Naive thymus-derived CD8-positive, alpha-beta T cell (primary cell): ENCODE data around the gene SRPRA. TPM values are rescaled to one million over a fixed set of nuclear protein-coding genes. Genes with fewer than 3 reads are reported as not detected.

Experiments
- ATAC-seq, 2 donors: fragments of 150-1000 bp; cut with Tn5 transposase in 1 of 2; sonication (Bioruptor Pico), chemical (Tn5 transposase) in 1 of 2; 1 replicate in 1 of 2; 2 replicates in 1 of 2; pipeline ENCODE4 v1.10.0; 2021; ENCODE audit warnings: mild to moderate bottlenecking in 2 of 2, moderate library complexity in 2 of 2
- POLR2A ChIA-PET: fragments of 350-600 bp; sonication (Branson Sonifier 250); formaldehyde crosslinking; loops from one replicate; lab custom pipeline; 2021; ENCODE audit warnings: antibody characterized with exemption; lab: Charles Lee
- DNase-seq, 10 donors: peaks; one replicate each; pipeline versions ENCODE4 v3.0.0 to v3.0.0-alpha.2; 2020 to 2022
- H3K27ac Mint-ChIP-seq, 10 donors: one replicate each; pipeline ENCODE4 v1.8.0; 2020 to 2022; ENCODE audit warnings: mild to moderate bottlenecking in 10 of 10, mixed read lengths in 10 of 10, moderate library complexity in 4 of 10, inconsistent platforms in 1 of 10
- H3K27me3 Mint-ChIP-seq, 5 donors: one replicate each; pipeline ENCODE4 v1.8.0; 2021 to 2022; ENCODE audit warnings: mixed read lengths in 5 of 5
- H3K36me3 Mint-ChIP-seq, 3 donors: one replicate each; pipeline ENCODE4 v1.8.0; 2020 to 2022; ENCODE audit warnings: mixed read lengths in 3 of 3, mild to moderate bottlenecking in 2 of 3, inconsistent platforms in 1 of 3
- H3K4me1 Mint-ChIP-seq, 4 donors: one replicate each; pipeline ENCODE4 v1.8.0; 2021 to 2022; ENCODE audit warnings: mixed read lengths in 4 of 4
- H3K4me3 Mint-ChIP-seq, 10 donors: one replicate each; pipeline ENCODE4 v1.8.0; 2020 to 2022; ENCODE audit warnings: mild to moderate bottlenecking in 10 of 10, mixed read lengths in 10 of 10, moderate library complexity in 6 of 10, inconsistent platforms in 1 of 10
- H3K9me3 Mint-ChIP-seq, 9 donors: one replicate each; pipeline ENCODE4 v1.8.0; 2020 to 2022; ENCODE audit warnings: mixed read lengths in 9 of 9, mild to moderate bottlenecking in 3 of 9, inconsistent platforms in 1 of 9, moderate library complexity in 1 of 9
- polyA plus RNA-seq, 3 donors: library from polyadenylated mRNA; unstranded; fragments of 300-500 nt; fragmentation: Illumina TruSeq; gene quantifications; one replicate each; pipeline ENCODE4 v1.2.3, GENCODE V29; 2021
- total RNA-seq, 8 experiments: library from RNA in 2 of 8; stranded (reverse) in 2 of 8; gene quantifications; one replicate each; pipeline ENCODE4 v1.2.3 and lab custom pipeline; 2021 to 2026

SRPRA gene
- total and polyA plus RNA-seq, 5 experiments from 2014 or later, result 92.3 to 160 (median 134) TPM

GRCh38 chr11:126281666-126282175 lies 13.0 kb upstream of the SRPRA start:
- Mint-ChIP-seq H3K4me3 (peak overlapping the region; percentile 89 to 100 (median 92)), H3K36me3 (peaks cover 0 to 9% (median 0%) of the 10 kb centered on the region in 3 donors), H3K27ac (peak overlapping the region; percentile 94 to 99 (median 97)), H3K9me3 (no peaks in the 10 kb centered on the region), H3K27me3 (no peaks in the 10 kb centered on the region), H3K4me1 (peaks cover 28 to 53% (median 49%) of the 10 kb centered on the region in 4 donors)
- POLR2A ChIA-PET, result interaction anchor here (1.2 to 5.8 kb wide), 5 partner anchors 11 to 71 kb away, joined by 3 to 91 read pairs (median 12); partner anchors contain the start of genes DCPS, FAM118B, FOXRED1 and RPUSD4
- DNase-seq (no peak), ATAC-seq (no peak)

GRCh38 chr11:126281245-126281644 lies 12.6 kb upstream of the SRPRA start:
- ATAC-seq, result no peak
- DNase-seq, result no peak
- peak overlapping the region in 9 of 10 donors; percentile 78 to 98 (median 97) for H3K27ac Mint-ChIP-seq
- H3K4me3 Mint-ChIP-seq, result peak overlapping the region in 9 of 10 donors; percentile 81 to 100 (median 92)
- H3K9me3 Mint-ChIP-seq, result no peaks in the 10 kb centered on the region
- peaks cover 0 to 9% (median 0%) of the 10 kb centered on the region in 3 donors for H3K36me3 Mint-ChIP-seq
- H3K4me1 Mint-ChIP-seq, result peaks cover 28 to 51% (median 49%) of the 10 kb centered on the region in 4 donors
- no peaks in the 10 kb centered on the region for H3K27me3 Mint-ChIP-seq
- POLR2A ChIA-PET, result interaction anchor here (0.7 to 5.8 kb wide), 5 partner anchors 11 to 70 kb away, joined by 3 to 91 read pairs (median 12); partner anchors contain the start of genes DCPS, FAM118B, FOXRED1 and RPUSD4

- POLR2A ChIA-PET, result interaction anchor here (0.7 to 5.8 kb wide), 4 partner anchors 10 to 38 kb away, joined by 3 to 91 read pairs (median 20); partner anchors contain the start of genes DCPS, FOXRED1 and SRPRA
Observed at GRCh38 chr11:126280595-126280994, 11.9 kb upstream of the SRPRA start.

GRCh38 chr11:126279191-126279590 lies 10.5 kb upstream of the SRPRA start:
- H3K4me3 Mint-ChIP-seq, result peak overlapping the region in 6 of 10 donors; percentile 16 to 32 (median 24)
- POLR2A ChIA-PET, result interaction anchor here (5.8 kb wide), 1 partner anchor 9 kb away, joined by 91 read pairs; the partner anchor contains the start of genes FOXRED1 and SRPRA
- H3K4me1 Mint-ChIP-seq, result peaks cover 31 to 46% (median 43%) of the 10 kb centered on the region in 4 donors
- no peaks in the 10 kb centered on the region for H3K9me3 Mint-ChIP-seq
- DNase-seq, result no peak
- H3K27me3 Mint-ChIP-seq, result no peaks in the 10 kb centered on the region
- peaks cover 0 to 23% (median 12%) of the 10 kb centered on the region in 3 donors for H3K36me3 Mint-ChIP-seq
- H3K27ac Mint-ChIP-seq, result peak overlapping the region in 6 of 10 donors; percentile 87 to 98 (median 94)
- no peak for ATAC-seq

More at GRCh38 chr11:126280595-126280994, 11.9 kb upstream of the SRPRA start:
- Mint-ChIP-seq H3K4me3 (peak overlapping the region in 9 of 10 donors; percentile 3 to 69 (median 41)), H3K4me1 (peaks cover 31 to 54% (median 50%) of the 10 kb centered on the region in 4 donors), H3K9me3 (no peaks in the 10 kb centered on the region), H3K27ac (peak overlapping the region; percentile 80 to 98 (median 92)), H3K36me3 (peaks cover 0 to 13% (median 1%) of the 10 kb centered on the region in 3 donors), H3K27me3 (no peaks in the 10 kb centered on the region)
- DNase-seq (peak in 1 of 10 donors; percentile 16), ATAC-seq (no peak)

- DNase-seq (no peak), ATAC-seq (no peak)
- POLR2A ChIA-PET, result no interaction called here
- Mint-ChIP-seq H3K4me3 (no peak overlapping the region), H3K27me3 (no peaks in the 10 kb centered on the region), H3K27ac (peak overlapping the region in 1 of 10 donors; percentile 25), H3K9me3 (no peaks in the 10 kb centered on the region), H3K36me3 (peaks cover 0 to 36% (median 14%) of the 10 kb centered on the region in 3 donors), H3K4me1 (peaks cover 26 to 41% (median 35%) of the 10 kb centered on the region in 4 donors)
Observed at GRCh38 chr11:126277780-126278179, 9.1 kb upstream of the SRPRA start.

GRCh38 chr11:126277322-126277721 lies 8.6 kb upstream of the SRPRA start:
- peaks cover 0 to 36% (median 14%) of the 10 kb centered on the region in 3 donors for H3K36me3 Mint-ChIP-seq
- DNase-seq (no peak), ATAC-seq (no peak)
- H3K4me3 Mint-ChIP-seq, result no peak overlapping the region
- H3K4me1 Mint-ChIP-seq, result peaks cover 24 to 44% (median 33%) of the 10 kb centered on the region in 4 donors
- POLR2A ChIA-PET, result no interaction called here
- H3K9me3 Mint-ChIP-seq, result no peaks in the 10 kb centered on the region
- H3K27ac Mint-ChIP-seq, result peak overlapping the region in 1 of 10 donors; percentile 25
- no peaks in the 10 kb centered on the region for H3K27me3 Mint-ChIP-seq

GRCh38 chr11:126268361-126268707 lies 361 bp downstream of the SRPRA start:
- H3K9me3 Mint-ChIP-seq, result no peaks in the 10 kb centered on the region
- peak overlapping the region; percentile 95 to 98 (median 97) for H3K4me3 Mint-ChIP-seq
- H3K36me3 Mint-ChIP-seq, result peaks cover 0 to 52% (median 18%) of the 10 kb centered on the region in 3 donors
- no peak for DNase-seq
- H3K27ac Mint-ChIP-seq, result peak overlapping the region; percentile 95 to 99 (median 98)
- ATAC-seq, result no peak
- POLR2A ChIA-PET, result interaction anchor here (0.5 to 6.6 kb wide), 12 partner anchors 10 to 643 kb away, joined by 3 to 91 read pairs (median 5); partner anchors contain the start of genes CHEK1, DCPS, FAM118B and HYLS1
- peaks cover 24 to 49% (median 42%) of the 10 kb centered on the region in 4 donors for H3K4me1 Mint-ChIP-seq
- H3K27me3 Mint-ChIP-seq, result peaks cover 0 to 1% (median 0%) of the 10 kb centered on the region in 5 donors

- no peaks in the 10 kb centered on the region for H3K9me3 Mint-ChIP-seq
- peaks cover 24 to 49% (median 42%) of the 10 kb centered on the region in 4 donors for H3K4me1 Mint-ChIP-seq
- peak overlapping the region; percentile 95 to 98 (median 97) for H3K4me3 Mint-ChIP-seq
- ATAC-seq (no peak), DNase-seq (no peak)
- peak overlapping the region; percentile 95 to 99 (median 98) for H3K27ac Mint-ChIP-seq
- H3K36me3 Mint-ChIP-seq, result peaks cover 0 to 54% (median 18%) of the 10 kb centered on the region in 3 donors
- H3K27me3 Mint-ChIP-seq, result peaks cover 0 to 1% (median 0%) of the 10 kb centered on the region in 5 donors
- POLR2A ChIA-PET, result interaction anchor here (1.0 to 6.6 kb wide), 5 partner anchors 9 to 56 kb away, joined by 4 to 91 read pairs (median 9); partner anchors contain the start of genes DCPS, FAM118B, RPUSD4 and TIRAP
Observed at GRCh38 chr11:126267650-126268049, 1.0 kb downstream of the SRPRA start.

GRCh38 chr11:126265811-126266210 lies 2.9 kb downstream of the SRPRA start:
- H3K27me3 Mint-ChIP-seq, result peaks cover 0 to 1% (median 0%) of the 10 kb centered on the region in 5 donors
- peak overlapping the region in 4 of 10 donors; percentile 22 to 60 (median 46) for H3K4me3 Mint-ChIP-seq
- peaks cover 23 to 47% (median 37%) of the 10 kb centered on the region in 4 donors for H3K4me1 Mint-ChIP-seq
- peak overlapping the region in 9 of 10 donors; percentile 12 to 98 (median 60) for H3K27ac Mint-ChIP-seq
- no peaks in the 10 kb centered on the region for H3K9me3 Mint-ChIP-seq
- POLR2A ChIA-PET, result no interaction called here
- peaks cover 0 to 61% (median 18%) of the 10 kb centered on the region in 3 donors for H3K36me3 Mint-ChIP-seq
- DNase-seq (no peak), ATAC-seq (no peak)

- Mint-ChIP-seq H3K4me1 (peaks cover 9 to 24% (median 20%) of the 10 kb centered on the region in 4 donors), H3K36me3 (peaks cover 0 to 69% (median 18%) of the 10 kb centered on the region in 3 donors), H3K27ac (peak overlapping the region in 4 of 10 donors; percentile 45 to 83 (median 60)), H3K4me3 (no peak overlapping the region), H3K9me3 (no peaks in the 10 kb centered on the region), H3K27me3 (no peaks in the 10 kb centered on the region)
- no peak for ATAC-seq
- POLR2A ChIA-PET, result interaction anchor here (1.6 kb wide), 1 partner anchor 50 kb away, joined by 3 read pairs; no protein-coding TSS in a partner anchor
- DNase-seq, result no peak
Observed at GRCh38 chr11:126263489-126263888, 5.2 kb downstream of the SRPRA start.

GRCh38 chr11:126262216-126262615 lies 6.5 kb downstream of the SRPRA start:
- Mint-ChIP-seq H3K4me1 (peaks cover 8 to 15% (median 11%) of the 10 kb centered on the region in 4 donors), H3K4me3 (no peak overlapping the region), H3K9me3 (no peaks in the 10 kb centered on the region), H3K27ac (peak overlapping the region in 1 of 10 donors; percentile 1), H3K27me3 (no peaks in the 10 kb centered on the region), H3K36me3 (peaks cover 0 to 72% (median 18%) of the 10 kb centered on the region in 3 donors)
- no peak for ATAC-seq
- POLR2A ChIA-PET, result interaction anchor here (1.6 kb wide), 1 partner anchor 49 kb away, joined by 3 read pairs; no protein-coding TSS in a partner anchor
- DNase-seq, result no peak

GRCh38 chr11:126257764-126258163 lies 10.9 kb downstream of the SRPRA start:
- Mint-ChIP-seq H3K36me3 (peaks cover 0 to 42% (median 4%) of the 10 kb centered on the region in 3 donors), H3K4me3 (no peak overlapping the region), H3K9me3 (no peaks in the 10 kb centered on the region), H3K27ac (peak overlapping the region in 8 of 10 donors; percentile 18 to 58 (median 30)), H3K4me1 (peaks cover 0 to 3% (median under 1%) of the 10 kb centered on the region in 4 donors), H3K27me3 (no peaks in the 10 kb centered on the region)
- POLR2A ChIA-PET, result no interaction called here
- ATAC-seq (no peak), DNase-seq (no peak)
